Stimulated activated CD4-positive, alpha-beta T cell treated with anti-CD3 and anti-CD28 coated beads, Interleukin-12 subunit alpha, Interleukin-12 subunit beta, amount 100 ng/mL, for 24 hours (primary cell): ENCODE data around the gene CSMD2.

Experiments used
- DNase-seq, 2 experiments: peaks; one replicate each; pipeline ENCODE4 v3.0.0-alpha.2; 2020; ENCODE audit warnings: low read depth in 2 of 2

Gene CSMD2

GRCh38 chr1:33820804-33821203 lies 344.2 kb downstream of the CSMD2 start:
- no peak for DNase-seq

- no peak for DNase-seq
These were observed 345.1 kb downstream of the CSMD2 start for GRCh38 chr1:33819913-33820311.

- DNase-seq, result no peak
These were observed 345.6 kb downstream of the CSMD2 start for GRCh38 chr1:33819290-33819912.

DNA sequence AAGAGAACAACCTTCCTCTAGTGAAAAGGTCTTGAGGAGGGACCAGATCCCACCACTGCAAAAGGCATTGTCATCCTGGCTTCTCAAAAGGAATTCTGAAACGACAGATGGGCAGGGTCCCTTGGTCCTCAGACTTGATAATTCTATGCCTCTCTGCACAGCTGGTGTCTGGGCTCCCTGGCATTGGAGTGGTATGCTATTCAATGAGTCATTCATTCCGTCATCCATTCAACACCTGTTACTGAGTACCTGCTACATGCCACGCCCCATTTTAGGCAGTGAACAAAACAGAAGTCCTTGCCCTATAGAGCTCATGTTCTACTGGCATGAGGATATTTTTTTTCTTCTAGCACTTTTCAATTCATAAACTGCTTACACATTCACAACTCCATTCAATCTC lies 347.0 kb downstream of the CSMD2 start:
- DNase-seq, result no peak

GRCh38 chr1:33815061-33815460 lies 350.0 kb downstream of the CSMD2 start:
- no peak for DNase-seq

DNA sequence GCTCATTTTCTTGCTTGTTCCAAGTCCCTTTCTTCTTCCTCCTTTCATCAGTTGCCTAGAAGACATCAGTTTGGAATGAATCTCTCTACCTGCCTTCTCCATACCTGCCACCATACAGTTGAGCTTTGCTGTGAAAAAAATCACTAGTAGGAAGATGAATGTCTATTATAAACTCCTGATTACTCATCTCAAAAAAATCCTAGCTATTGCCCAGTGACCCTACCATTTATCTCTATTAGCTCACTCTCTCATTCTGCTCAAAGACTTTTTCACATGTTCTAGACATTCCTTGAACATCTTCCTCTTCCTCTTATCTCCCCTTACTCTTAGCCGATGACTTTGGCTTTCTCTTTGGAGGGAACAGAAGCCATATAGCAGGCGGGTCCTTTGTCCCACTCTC lies 350.9 kb downstream of the CSMD2 start:
- DNase-seq, result no peak

- no peak for DNase-seq
These were observed 354.5 kb downstream of the CSMD2 start for GRCh38 chr1:33810571-33810970.

- DNase-seq, result no peak
These were observed 359.0 kb downstream of the CSMD2 start for GRCh38 chr1:33805988-33806387.

DNA sequence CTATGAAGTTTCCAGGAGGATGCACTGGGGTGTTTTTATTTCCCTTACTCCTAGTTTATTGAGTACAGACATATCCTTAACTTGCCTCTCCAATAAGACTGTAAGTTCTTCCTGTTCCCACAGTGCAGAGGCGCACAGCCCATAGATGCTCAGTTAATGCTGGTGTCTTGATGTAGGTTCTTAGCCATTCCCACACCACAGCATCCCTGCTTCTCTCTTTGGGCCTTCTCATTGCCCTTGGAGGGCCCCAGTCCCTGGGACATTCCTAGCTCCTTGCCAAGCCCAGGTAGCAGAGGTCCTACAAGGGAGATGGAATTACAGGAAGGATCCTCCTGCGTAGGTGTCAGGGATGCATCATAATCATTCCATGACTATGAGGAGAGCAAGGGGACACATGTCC lies 362.8 kb downstream of the CSMD2 start:
- DNase-seq, result no peak

GRCh38 chr1:33797849-33798248 lies 367.2 kb downstream of the CSMD2 start:
- DNase-seq, result no peak

DNA sequence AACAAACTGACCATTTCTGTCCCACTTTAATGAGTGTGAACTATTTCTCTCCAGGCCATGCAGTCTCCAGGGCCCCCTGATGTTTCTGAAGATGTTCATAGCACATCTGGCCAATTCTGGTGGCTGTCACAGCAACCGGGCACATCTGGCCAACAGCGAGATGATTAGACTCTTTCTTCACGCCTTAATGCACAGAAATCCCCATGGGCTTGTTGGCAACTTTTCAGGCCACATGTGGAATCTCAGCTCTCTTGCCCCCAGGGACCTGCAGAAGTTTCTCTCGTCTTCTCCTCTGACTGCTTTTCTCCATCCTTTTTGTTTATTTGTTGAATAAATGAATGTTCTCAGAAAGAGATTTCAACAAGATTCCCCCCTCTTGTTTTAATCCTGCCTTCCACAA lies 372.4 kb downstream of the CSMD2 start:
- no peak for DNase-seq

DNA sequence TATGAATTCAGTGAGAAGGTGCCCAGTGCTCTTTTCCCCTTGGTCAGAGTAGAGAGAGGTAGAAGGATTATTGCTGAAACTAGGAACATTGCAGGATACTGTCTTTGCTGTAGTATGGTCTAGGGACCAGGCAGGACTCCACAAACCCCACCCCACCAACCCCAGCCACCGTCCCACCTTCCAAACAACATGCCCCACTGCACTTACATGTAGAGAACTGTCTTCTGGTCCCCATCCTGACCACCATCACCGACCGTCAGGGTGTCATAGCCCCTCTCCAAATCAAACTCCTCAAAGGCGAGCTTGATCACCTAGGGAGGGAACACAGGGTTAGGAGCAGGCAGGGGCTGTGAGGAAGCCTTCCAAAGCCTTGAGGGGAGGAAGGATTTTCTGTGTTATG lies 372.8 kb downstream of the CSMD2 start:
- DNase-seq, result no peak

DNA sequence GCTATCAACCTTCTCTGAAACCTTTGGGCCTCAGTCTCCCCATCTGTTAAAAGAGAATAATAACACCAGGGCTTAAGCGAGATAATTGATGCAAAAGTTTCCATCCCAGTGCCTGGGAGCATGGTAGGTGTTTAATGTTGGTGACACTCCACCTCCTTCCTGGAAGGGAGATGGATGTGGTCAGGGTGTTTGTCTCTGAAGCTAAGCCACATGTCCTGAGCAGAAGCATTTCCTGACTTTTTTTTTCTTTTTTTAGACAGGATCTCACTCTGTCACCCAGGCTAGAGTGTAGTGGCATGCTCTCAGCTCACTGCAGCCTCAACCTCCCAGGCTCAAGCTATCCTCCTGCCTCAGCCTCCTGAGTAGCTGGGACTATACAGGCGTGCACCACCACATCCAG lies 373.8 kb downstream of the CSMD2 start:
- no peak for DNase-seq

GRCh38 chr1:33790577-33790976 lies 374.5 kb downstream of the CSMD2 start:
- no peak for DNase-seq

DNA sequence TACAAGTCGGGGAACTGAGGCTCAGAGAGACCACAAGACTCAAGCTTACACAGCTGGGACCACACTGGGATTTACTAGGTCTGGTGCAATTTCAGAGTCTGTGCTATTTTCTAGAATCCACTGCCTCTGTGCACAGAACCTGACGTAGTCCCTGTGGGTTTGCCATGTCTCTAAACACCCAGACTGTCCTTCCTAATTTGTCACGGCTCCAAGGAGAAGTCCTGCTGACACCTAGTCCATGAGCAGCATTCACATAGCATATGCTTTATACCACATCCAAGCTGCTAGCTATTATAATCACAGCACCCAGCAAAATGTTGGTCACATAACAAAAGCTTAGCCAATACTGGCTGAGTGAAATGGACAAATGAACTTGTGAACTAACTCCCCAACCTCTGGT lies 380.2 kb downstream of the CSMD2 start:
- DNase-seq, result no peak

- no peak for DNase-seq
These were observed 382.3 kb downstream of the CSMD2 start for GRCh38 chr1:33782776-33783175.

DNA sequence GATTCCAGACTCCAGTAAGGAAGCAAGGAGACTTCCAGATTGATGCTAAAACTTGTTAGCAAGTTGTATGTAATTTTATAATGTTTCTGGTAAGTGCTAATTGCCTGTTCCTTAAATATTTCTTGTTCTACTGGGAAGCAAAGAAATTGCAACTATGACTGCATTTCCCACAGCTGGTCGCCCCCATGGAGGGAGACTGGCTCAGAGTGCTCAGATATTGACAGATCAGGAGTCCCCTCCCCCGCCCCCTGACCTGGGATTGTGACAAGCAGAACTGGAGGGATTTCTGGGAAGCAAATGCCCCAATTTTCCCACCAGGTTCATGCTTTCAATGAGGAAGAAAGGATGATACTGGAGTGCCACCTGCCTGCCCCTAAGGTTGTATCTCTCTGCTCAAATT lies 383.4 kb downstream of the CSMD2 start:
- no peak for DNase-seq

DNA sequence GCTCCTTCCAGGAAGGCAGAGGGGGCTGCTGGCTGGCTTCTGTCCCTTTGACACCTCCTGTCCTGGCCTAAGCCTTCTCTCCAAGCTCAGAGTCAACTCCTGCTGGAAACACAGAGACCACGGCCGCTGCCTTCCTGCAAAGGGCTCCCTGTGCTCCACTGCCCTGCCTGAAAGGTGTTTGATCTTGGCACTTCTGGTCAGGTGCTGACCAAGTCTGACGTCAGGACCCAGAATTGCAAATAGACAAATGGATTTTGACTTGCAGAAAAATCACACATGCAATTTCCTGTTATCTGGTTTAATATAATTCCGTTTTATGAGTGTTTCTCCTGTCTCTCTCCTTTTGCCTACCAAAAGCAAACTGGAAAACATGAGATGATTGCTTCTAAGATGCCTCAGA lies 387.7 kb downstream of the CSMD2 start:
- no peak for DNase-seq

- DNase-seq, result no peak
These were observed 396.2 kb downstream of the CSMD2 start for GRCh38 chr1:33768821-33769220.

DNA sequence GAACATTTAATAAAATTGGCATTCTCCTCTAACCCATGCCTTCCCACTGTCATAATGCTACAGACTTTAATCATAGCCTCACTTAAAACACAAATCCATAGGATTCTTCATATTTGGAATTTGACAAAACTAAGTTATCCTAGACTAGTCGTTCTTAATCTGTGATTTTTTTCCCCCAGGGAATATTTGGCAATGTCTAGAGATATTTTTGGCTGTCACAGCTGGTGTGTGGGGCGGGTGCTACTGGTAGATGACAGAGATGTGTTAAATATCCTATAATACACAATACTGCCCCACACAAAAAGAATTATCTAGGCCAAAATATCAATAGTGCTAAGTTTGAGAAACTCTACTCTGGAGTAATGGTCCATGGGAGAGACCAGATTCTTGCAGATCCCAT lies 396.9 kb downstream of the CSMD2 start:
- DNase-seq, result no peak

- DNase-seq, result no peak
These were observed 400.9 kb downstream of the CSMD2 start for GRCh38 chr1:33764149-33764548.

DNA sequence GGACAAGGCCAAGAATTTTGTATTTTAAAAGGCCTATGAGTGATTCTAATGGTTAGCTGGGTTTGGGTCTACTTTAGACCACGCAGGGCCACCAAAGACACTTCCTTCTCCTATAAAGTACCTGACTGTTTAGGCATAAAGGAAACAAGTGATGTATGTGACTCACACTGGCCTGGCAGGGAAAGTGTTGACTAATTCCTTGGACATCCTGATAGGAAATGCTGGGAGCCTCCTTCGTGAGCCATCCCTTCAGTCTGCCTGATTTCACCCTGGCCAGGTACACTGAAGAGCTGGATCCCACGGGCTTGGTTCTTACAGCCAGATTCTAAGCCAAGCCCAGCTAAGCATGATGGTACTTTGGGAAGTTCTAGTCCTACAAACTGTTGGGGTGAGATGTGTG lies 401.6 kb downstream of the CSMD2 start:
- no peak for DNase-seq

DNA sequence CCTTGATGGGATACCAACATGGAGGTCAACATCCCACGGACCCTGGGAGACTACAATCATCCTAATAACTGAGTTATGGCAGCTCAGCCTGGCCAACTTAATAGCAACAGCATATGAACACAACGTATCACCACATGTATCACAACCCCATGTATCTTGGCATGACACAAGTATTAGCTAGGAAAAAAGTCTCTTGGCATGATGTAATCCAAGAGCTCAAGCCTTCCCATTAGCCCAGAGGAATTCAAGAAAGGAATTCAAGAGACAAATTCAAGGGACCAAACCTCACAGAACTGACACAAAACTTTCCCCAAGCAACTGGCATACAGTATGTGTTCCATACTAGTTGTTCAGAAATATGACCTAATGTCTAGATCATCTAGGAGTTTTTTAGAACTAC lies 402.1 kb downstream of the CSMD2 start:
- DNase-seq, result no peak

GRCh38 chr1:33762109-33762830 lies 402.8 kb downstream of the CSMD2 start:
- DNase-seq, result no peak
